Type B pancreatic cell (in vitro differentiated cells): ENCODE results near the gene MESP1. TPM values are rescaled to one million over a fixed set of nuclear protein-coding genes. Genes with fewer than 3 reads are reported as not detected.
"Not testable (repeated sequence)": the region's sequence is repeated elsewhere in the genome, so short reads cannot be mapped to it uniquely, and the experiment has no call there.

Experiments used
- DNase-seq: peaks from one replicate; pipeline ENCODE4 v3.0.0; 2021; ENCODE audit warnings: mixed read lengths; ENCODE audit not compliant: unreplicated experiment; ENCODE audit errors: extremely low spot score
- H3K27ac Mint-ChIP-seq: 2 replicates; pipeline ENCODE4 v1.8.0; 2021; ENCODE audit warnings: mild to moderate bottlenecking, mixed read lengths
- H3K27me3 Mint-ChIP-seq: 2 replicates; pipeline ENCODE4 v1.8.0; 2021; ENCODE audit warnings: mixed read lengths
- H3K36me3 Mint-ChIP-seq: 2 replicates; pipeline ENCODE4 v1.8.0; 2021; ENCODE audit warnings: mixed read lengths
- H3K4me1 Mint-ChIP-seq: one replicate; pipeline ENCODE4 v1.8.0; 2021; ENCODE audit warnings: mixed read lengths; ENCODE audit not compliant: unreplicated experiment
- H3K4me3 Mint-ChIP-seq: 2 replicates; pipeline ENCODE4 v1.8.0; 2021; ENCODE audit warnings: mild to moderate bottlenecking, mixed read lengths
- H3K9me3 Mint-ChIP-seq: 2 replicates; pipeline ENCODE4 v1.8.0; 2021; ENCODE audit warnings: mixed read lengths
- total RNA-seq: library from RNA; stranded (reverse); gene quantifications from 2 replicates; pipeline ENCODE4 v1.2.1, GENCODE V29; 2021; ENCODE audit warnings: low replicate concordance
- TF ChIP-seq, protein P1 (sequence below): fragments of 200-600 bp; sonication (generic); conservative IDR thresholded peaks from 2 replicates; pipeline ENCODE4 v1.5.0; 2021; ENCODE audit warnings: antibody characterized with exemption, mild to moderate bottlenecking

Gene MESP1
- total RNA-seq, 1 donor from 2014 or later: 2.1 TPM

DNA sequence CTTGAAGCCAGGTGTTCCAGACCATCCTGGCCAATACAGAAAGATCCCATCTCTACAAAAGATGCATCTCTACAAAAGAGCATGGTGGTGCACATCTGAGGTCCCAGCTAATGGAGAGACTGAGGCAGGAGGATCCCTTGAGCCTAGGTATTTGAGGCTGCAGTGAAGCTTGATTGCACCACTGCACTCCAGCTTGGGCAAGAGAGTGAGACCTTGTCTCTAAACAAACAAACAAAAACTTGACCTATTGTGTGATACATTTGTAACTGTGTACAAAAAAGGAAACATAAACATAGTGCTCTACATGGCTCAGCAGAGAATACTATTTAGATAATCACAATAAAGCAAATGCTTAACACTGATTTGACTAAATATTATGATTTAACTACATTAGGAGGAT lies 44.9 kb upstream of the MESP1 start:
- no peak for DNase-seq
- H3K27ac Mint-ChIP-seq: no peak overlapping the region
- peaks cover 6% of the 10 kb centered on the region for H3K27me3 Mint-ChIP-seq
- H3K4me1 Mint-ChIP-seq: peaks cover 6% of the 10 kb centered on the region
- TF ChIP-seq, protein P1, sequence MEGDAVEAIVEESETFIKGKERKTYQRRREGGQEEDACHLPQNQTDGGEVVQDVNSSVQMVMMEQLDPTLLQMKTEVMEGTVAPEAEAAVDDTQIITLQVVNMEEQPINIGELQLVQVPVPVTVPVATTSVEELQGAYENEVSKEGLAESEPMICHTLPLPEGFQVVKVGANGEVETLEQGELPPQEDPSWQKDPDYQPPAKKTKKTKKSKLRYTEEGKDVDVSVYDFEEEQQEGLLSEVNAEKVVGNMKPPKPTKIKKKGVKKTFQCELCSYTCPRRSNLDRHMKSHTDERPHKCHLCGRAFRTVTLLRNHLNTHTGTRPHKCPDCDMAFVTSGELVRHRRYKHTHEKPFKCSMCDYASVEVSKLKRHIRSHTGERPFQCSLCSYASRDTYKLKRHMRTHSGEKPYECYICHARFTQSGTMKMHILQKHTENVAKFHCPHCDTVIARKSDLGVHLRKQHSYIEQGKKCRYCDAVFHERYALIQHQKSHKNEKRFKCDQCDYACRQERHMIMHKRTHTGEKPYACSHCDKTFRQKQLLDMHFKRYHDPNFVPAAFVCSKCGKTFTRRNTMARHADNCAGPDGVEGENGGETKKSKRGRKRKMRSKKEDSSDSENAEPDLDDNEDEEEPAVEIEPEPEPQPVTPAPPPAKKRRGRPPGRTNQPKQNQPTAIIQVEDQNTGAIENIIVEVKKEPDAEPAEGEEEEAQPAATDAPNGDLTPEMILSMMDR: no peak
- H3K9me3 Mint-ChIP-seq: no peaks in the 10 kb centered on the region
- H3K4me3 Mint-ChIP-seq: no peak overlapping the region
- H3K36me3 Mint-ChIP-seq: no peaks in the 10 kb centered on the region

DNA sequence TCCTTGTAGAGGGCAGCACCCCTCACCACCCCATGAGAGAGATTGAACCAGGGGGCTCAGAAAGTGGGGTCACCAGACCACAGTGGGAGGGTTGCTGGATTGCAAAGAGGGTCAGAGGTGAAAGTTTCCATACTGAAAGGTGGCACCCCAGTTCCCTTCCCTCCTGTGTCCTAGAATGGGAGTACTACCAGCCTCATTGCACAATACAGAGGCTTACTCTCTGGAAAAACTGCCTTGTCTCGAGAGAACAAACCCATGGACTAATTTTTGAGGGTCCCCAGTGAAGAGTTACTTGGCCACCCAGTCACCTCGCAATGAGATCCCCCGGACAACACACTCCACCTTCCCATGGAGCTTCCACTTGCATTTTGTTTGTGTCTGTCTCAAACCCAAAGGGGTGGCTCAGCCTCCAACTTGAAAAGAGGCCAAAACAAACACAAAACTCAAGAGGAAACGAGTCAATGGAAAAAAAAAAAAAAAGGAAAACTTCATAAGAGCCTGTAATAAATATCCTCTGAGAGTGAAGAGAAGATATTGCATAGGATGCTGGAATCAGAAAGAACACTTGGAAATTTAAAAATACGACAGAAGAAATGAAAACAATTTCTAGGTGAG lies 43.7 kb upstream of the MESP1 start:
- H3K4me3 Mint-ChIP-seq: no peak overlapping the region
- H3K36me3 Mint-ChIP-seq: no peaks in the 10 kb centered on the region
- peaks cover under 1% of the 10 kb centered on the region for H3K4me1 Mint-ChIP-seq
- TF ChIP-seq, protein P1: no peak
- peaks cover 6% of the 10 kb centered on the region for H3K27me3 Mint-ChIP-seq
- H3K9me3 Mint-ChIP-seq: no peaks in the 10 kb centered on the region
- DNase-seq: no peak
- H3K27ac Mint-ChIP-seq: no peak overlapping the region

GRCh38 chr15:89792106-89792805 lies 41.2 kb upstream of the MESP1 start:
- Mint-ChIP-seq H3K9me3 (peaks cover 6% of the 10 kb centered on the region), H3K27ac (no peak overlapping the region), H3K4me3 (no peak overlapping the region), H3K36me3 (no peaks in the 10 kb centered on the region), H3K4me1 (no peaks in the 10 kb centered on the region), H3K27me3 (peaks cover 6% of the 10 kb centered on the region)
- DNase-seq: no peak
- TF ChIP-seq, protein P1: no peak

GRCh38 chr15:89790661-89791060 lies 39.6 kb upstream of the MESP1 start:
- TF ChIP-seq, protein P1: no peak
- no peaks in the 10 kb centered on the region for H3K4me1 Mint-ChIP-seq
- DNase-seq: no peak
- H3K27me3 Mint-ChIP-seq: peaks cover 5% of the 10 kb centered on the region
- H3K4me3 Mint-ChIP-seq: no peak overlapping the region
- H3K27ac Mint-ChIP-seq: no peak overlapping the region
- peaks cover 6% of the 10 kb centered on the region for H3K9me3 Mint-ChIP-seq
- no peaks in the 10 kb centered on the region for H3K36me3 Mint-ChIP-seq

DNA sequence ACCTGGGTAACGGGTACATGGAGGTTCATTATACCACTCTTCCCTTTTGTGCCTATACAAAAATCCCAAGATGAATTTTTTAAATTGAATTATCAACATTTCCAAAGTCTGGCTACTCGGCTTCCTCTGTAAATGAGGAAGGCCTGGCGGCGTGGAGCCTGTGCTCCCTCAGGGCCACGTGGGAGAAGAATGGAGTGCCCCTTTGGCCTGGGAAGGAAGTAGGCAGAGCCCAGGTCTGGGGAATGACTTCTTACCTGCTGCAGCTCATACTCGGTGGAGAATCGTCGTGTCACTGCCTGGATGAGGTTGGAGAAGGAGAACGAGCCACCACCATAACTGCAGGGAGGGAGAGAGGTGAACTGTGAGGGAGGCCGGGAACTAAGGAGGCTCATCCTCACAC lies 39.2 kb upstream of the MESP1 start:
- DNase-seq: no peak
- Mint-ChIP-seq H3K4me3 (no peak overlapping the region), H3K9me3 (peaks cover 6% of the 10 kb centered on the region), H3K27ac (no peak overlapping the region), H3K36me3 (no peaks in the 10 kb centered on the region), H3K27me3 (peaks cover 3% of the 10 kb centered on the region), H3K4me1 (no peaks in the 10 kb centered on the region)
- TF ChIP-seq, protein P1: no peak

- H3K27me3 Mint-ChIP-seq, H3K4me1 Mint-ChIP-seq, H3K4me3 Mint-ChIP-seq, H3K36me3 Mint-ChIP-seq, DNase-seq, H3K27ac Mint-ChIP-seq, H3K9me3 Mint-ChIP-seq: not testable (repeated sequence)
Measured at GRCh38 chr15:89788585-89788984, 37.5 kb upstream of the MESP1 start.
